Neuron (in vitro differentiated cells): ENCODE results near the gene NUDT21.
A peak's percentile ranks its signal among the peaks of the same experiment; 100 is the strongest.

Experiments used
- H2AFZ ChIP-seq: one replicate; pipeline ENCODE4 v1.6.1; 2013; ENCODE audit warnings: low read depth, mild to moderate bottlenecking, inconsistent platforms, low read length, moderate library complexity
- H3K27me3 ChIP-seq: one replicate; pipeline ENCODE4 v1.6.1; 2013; ENCODE audit warnings: low read length; ENCODE audit not compliant: insufficient read depth
- H3K36me3 ChIP-seq: one replicate; pipeline ENCODE4 v1.6.1; 2013; ENCODE audit warnings: low read length; ENCODE audit not compliant: insufficient read depth
- H3K4me1 ChIP-seq: one replicate; pipeline ENCODE4 v1.6.1; 2013; ENCODE audit warnings: low read length; ENCODE audit not compliant: insufficient read depth
- H3K4me3 ChIP-seq: 2 replicates; pipeline ENCODE4 v1.5.1; 2013; ENCODE audit warnings: mild to moderate bottlenecking, low read length, moderate library complexity
- H3K9me3 ChIP-seq: one replicate; pipeline ENCODE4 v1.6.1; 2013; ENCODE audit warnings: low read length

NUDT21 gene

DNA sequence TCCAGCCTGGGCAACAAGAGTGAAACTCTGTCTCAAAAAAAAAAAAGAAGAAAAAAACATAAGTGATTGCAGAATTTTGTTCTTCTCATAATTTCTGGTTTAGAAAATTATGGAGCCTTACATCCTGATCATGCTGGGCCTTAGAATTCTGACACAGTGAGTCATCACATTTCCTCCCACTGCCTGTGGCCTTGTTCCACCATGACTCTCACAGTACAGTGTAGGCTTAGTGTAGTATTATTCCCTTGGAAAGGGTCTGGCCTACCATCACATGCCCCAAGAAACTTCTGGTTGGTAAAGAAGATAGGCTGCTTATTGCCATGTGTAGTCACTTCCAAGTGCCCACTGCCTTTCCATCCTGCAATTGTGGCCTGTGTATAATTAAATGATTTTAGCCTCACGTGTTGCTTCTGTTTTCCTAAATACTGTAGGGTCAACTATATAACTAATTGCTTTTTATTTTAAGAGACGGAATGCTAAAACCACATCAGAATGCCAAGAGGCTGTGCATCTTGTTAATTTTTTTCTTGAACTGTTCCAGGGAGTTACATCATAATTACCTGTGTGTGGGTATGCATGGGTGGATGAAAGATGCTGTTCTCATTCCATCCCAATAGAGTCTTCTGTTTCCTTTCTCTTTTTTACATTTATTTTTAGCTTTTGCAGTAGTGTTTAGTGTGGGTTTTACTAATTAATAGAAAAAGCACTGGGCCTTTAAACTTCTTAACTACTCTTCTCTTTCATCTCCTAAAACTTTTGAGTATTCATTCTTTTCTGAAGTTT lies 26.2 kb upstream of the NUDT21 start:
- Histone ChIP-seq H3K9me3 (no peaks in the 10 kb centered on the region), H2AFZ (no peak overlapping the region), H3K27me3 (no peaks in the 10 kb centered on the region), H3K4me3 (no peak overlapping the region), H3K4me1 (no peaks in the 10 kb centered on the region), H3K36me3 (peaks cover 72% of the 10 kb centered on the region)

DNA sequence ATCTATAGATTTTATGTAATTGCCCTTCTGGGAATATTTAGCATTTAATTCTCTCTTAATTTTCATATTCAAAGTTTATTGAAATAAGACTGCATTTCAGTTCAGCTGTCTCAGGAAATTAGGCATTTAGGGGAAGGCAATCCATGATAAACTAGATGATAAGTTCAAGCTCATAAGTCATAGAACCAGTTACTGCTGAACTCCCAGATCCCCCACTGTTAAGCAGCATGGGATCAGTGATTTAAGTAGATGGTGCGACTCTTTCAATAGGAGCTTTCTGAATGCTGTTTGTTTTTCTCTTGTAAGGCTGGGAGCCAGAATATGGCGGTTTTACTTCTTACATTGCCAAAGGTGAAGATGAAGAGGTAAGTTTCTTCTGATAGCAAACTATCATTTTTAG lies 24.1 kb upstream of the NUDT21 start:
- no peaks in the 10 kb centered on the region for H3K4me1 ChIP-seq
- H3K4me3 ChIP-seq, result no peak overlapping the region
- no peaks in the 10 kb centered on the region for H3K27me3 ChIP-seq
- no peak overlapping the region for H2AFZ ChIP-seq
- H3K9me3 ChIP-seq, result no peaks in the 10 kb centered on the region
- peaks cover 86% of the 10 kb centered on the region for H3K36me3 ChIP-seq

DNA sequence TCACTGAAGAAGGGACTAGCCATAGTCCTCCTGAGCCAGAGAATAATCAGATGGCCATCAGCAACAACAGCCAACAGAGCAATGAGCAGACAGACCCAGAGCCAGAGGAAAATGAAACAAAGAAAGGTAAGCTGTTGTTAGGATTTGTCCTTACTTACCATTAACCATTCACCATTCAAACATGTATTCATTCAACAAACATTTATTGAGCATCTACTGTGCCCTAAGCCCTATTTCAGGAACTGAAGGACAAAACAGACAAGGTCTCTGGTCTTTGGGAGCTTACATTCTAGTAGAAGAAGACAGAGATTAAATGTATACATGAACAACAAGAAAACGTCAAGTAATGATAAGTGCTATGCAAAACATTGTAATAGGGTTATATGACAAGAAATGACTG lies 19.5 kb upstream of the NUDT21 start:
- Histone ChIP-seq H3K27me3 (no peaks in the 10 kb centered on the region), H3K4me3 (no peak overlapping the region), H3K4me1 (no peaks in the 10 kb centered on the region), H2AFZ (no peak overlapping the region), H3K9me3 (no peaks in the 10 kb centered on the region), H3K36me3 (peaks cover 87% of the 10 kb centered on the region)

DNA sequence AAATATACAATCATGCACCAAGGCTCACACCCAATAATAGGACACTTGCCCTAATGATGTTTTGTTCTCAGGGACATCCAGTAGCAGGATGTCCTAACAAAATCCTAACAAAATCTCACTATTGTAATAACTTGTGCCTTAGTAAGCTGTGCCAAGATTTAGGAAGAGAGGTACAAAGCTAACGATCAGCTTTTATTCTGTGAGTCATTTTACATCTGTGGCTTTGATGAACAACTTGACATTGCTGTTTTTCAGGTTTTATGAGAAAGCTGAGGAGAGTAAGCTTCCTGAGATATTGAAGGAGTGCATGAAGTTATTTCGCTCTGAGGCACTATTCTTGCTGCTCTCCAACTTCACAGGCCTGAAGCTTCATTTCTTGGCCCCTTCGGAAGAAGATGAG lies 19.1 kb upstream of the NUDT21 start:
- H3K36me3 ChIP-seq, result peaks cover 85% of the 10 kb centered on the region
- no peaks in the 10 kb centered on the region for H3K27me3 ChIP-seq
- no peak overlapping the region for H2AFZ ChIP-seq
- H3K4me3 ChIP-seq, result no peak overlapping the region
- no peaks in the 10 kb centered on the region for H3K4me1 ChIP-seq
- no peaks in the 10 kb centered on the region for H3K9me3 ChIP-seq

DNA sequence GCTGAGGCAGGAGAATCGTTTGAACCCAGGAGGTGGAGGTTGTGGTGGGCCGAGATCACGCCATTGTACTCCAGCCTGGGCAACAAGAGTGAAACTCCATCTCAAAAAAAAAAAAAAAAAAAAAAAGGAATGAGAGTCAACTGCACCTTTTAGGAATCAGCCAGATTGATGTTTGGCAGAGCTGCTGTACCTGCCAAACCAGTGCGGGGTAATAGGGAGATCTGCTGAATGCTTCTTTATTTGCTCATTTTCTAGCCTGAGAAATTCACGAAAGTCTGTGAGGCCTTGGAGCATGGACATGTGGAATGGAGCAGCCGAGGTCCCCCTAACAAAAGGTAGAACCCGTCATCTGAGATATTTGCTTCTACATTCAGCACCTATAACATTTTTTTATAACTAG lies 18.6 kb upstream of the NUDT21 start:
- Histone ChIP-seq H3K36me3 (peaks cover 82% of the 10 kb centered on the region), H2AFZ (no peak overlapping the region), H3K27me3 (no peaks in the 10 kb centered on the region), H3K4me3 (no peak overlapping the region), H3K9me3 (no peaks in the 10 kb centered on the region), H3K4me1 (no peaks in the 10 kb centered on the region)

DNA sequence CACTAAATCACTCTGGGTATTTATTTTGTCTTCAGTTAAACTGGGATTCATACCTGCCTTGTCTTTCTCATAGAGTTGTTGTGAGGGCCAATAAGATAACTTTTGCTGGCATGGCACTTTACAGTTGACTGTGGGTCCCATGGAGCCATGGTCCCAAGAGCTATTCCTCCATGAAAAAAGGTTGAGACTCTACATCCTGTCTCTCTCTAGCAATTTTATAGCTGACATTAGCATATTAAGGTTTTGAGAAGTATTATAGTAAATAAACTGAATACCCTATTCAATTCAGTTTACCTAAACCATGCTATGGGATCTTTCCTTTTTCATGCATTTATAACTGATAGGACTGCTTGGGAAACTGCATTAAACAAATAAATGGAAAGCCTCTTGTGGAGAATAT lies 17.7 kb upstream of the NUDT21 start:
- Histone ChIP-seq H3K9me3 (no peaks in the 10 kb centered on the region), H3K4me1 (no peaks in the 10 kb centered on the region), H3K36me3 (peaks cover 84% of the 10 kb centered on the region), H3K27me3 (no peaks in the 10 kb centered on the region), H2AFZ (no peak overlapping the region), H3K4me3 (no peak overlapping the region)

DNA sequence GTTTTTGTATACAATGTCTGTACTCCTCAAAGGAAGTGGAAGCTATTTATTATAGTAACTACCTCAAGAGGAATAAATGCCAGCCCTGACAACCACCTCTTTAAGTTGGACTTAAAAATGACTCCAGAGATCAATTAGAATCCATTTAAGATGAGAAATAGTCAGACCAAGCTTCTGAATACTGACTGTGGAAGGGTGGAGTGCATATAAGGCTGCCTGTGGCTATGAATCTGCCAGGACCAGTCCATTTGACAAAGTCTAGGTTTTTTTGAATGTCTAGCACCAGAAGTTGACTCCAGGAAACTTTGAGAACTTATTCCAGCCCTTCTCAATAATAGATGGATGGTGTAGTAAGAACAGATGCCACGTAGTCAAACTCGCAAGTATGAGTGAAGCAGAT lies 15.2 kb upstream of the NUDT21 start:
- Histone ChIP-seq H3K4me1 (no peaks in the 10 kb centered on the region), H2AFZ (no peak overlapping the region), H3K4me3 (no peak overlapping the region), H3K27me3 (no peaks in the 10 kb centered on the region), H3K36me3 (peaks cover 78% of the 10 kb centered on the region), H3K9me3 (no peaks in the 10 kb centered on the region)

DNA sequence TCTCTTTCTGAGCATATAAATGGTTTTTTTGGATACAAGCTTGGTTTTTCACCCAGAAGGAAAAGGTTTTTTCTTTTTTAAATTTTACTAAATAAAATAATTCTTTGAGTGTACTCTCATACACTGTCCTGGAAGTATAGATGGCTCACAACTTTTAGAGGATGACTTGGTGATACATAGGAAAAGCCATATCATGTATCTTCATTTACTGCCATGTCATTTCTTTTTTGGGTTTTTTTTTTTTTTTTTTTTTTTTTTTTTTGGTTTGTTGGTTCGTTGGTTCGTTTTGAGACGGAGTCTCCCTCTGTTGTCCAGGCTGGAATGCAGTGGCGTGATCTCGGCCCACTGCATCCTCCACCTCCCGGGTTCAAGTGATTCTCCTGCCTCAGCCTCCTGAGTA lies 12.0 kb upstream of the NUDT21 start:
- H3K27me3 ChIP-seq, result no peaks in the 10 kb centered on the region
- peaks cover 74% of the 10 kb centered on the region for H3K36me3 ChIP-seq

DNA sequence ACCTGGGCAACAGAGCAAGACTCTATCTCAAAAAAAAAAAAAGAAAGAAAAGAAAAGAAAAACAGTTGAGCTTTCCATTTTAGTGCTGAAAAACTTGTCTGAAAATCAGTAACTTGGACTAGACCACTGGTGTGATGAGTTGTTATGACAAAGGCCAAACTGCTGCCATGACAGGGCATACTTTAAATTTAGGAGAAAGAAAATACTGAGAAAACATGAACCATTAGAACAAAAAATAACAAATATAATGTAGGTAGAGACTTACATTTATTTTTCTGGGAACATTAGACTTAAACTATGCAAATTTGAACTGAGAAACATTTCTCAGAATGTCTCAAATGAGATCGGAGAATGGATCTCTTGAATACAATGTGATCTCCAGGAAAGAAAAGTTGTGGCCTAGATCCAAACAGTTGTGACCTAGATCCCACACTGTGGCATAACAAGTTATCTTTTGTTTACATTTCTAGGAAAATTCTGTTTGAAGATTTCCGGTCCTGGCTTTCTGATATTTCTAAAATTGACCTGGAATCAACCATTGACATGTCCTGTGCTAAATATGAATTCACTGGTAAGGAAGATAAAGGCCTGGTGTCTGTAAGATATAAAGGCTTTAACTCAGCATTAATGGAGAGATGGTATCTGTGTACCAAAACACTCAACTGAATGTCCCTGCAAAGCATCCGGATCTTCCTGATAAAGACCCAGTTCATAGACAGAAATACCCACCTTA lies 11.1 kb upstream of the NUDT21 start:
- H2AFZ ChIP-seq, result no peak overlapping the region
- no peaks in the 10 kb centered on the region for H3K9me3 ChIP-seq
- peaks cover 77% of the 10 kb centered on the region for H3K36me3 ChIP-seq
- H3K4me3 ChIP-seq, result no peak overlapping the region
- no peaks in the 10 kb centered on the region for H3K4me1 ChIP-seq
- H3K27me3 ChIP-seq, result no peaks in the 10 kb centered on the region

More for the DNA sequence above, 12.0 kb upstream of the NUDT21 start:
- no peak overlapping the region for H2AFZ ChIP-seq
- H3K4me1 ChIP-seq, result no peaks in the 10 kb centered on the region
- H3K4me3 ChIP-seq, result no peak overlapping the region
- no peaks in the 10 kb centered on the region for H3K9me3 ChIP-seq

DNA sequence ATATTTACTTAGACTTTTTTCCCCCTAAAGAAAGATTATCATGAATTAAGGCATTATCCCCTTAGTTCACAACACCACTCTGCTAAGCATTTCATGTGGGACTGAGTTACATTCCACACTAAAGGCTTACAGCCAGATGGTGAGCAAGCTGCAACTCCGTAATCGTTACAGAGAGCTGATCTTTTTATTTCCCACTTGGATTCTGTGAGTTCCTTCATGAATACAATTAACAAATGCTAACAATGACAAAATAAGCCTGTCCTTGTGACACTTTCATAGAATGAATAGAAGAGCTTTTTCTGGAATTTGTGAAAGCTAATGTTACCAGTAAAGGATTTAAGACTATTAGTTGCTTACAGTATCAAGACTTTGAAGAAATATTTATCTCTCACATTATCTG lies 9.0 kb upstream of the NUDT21 start:
- H2AFZ ChIP-seq, result no peak overlapping the region
- H3K27me3 ChIP-seq, result no peaks in the 10 kb centered on the region
- H3K9me3 ChIP-seq, result no peaks in the 10 kb centered on the region
- H3K4me1 ChIP-seq, result no peaks in the 10 kb centered on the region
- no peak overlapping the region for H3K4me3 ChIP-seq
- peaks cover 73% of the 10 kb centered on the region for H3K36me3 ChIP-seq

DNA sequence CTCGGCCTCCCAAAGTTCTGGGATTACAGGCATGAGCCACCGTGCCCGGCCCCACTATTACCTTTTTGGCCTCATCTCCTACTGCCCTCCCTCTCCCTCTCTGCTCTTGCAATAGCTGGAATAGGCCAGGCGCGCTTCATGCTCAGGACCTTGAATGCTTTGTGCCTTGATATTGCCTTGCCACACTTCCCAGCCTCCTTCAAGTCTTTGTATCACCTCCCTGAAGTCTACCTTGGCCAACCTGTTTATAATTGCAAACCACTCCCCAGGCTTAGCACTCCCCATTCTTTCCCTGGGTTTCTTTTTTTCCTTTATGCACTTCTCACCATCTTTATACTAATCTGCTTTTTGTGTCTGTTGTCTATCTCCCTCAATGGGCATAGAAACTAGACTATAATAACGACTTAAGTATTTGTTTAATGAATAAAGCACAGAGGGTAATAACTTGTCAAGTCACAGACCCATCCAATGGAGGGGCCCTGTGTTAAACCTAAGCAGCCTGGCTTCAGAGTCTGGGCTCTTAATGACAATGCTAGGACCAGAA lies 6.9 kb upstream of the NUDT21 start:
- H3K4me1 ChIP-seq, result no peaks in the 10 kb centered on the region
- H2AFZ ChIP-seq, result no peak overlapping the region
- H3K9me3 ChIP-seq, result no peaks in the 10 kb centered on the region
- H3K4me3 ChIP-seq, result no peak overlapping the region
- peaks cover 75% of the 10 kb centered on the region for H3K36me3 ChIP-seq
- H3K27me3 ChIP-seq, result no peaks in the 10 kb centered on the region

DNA sequence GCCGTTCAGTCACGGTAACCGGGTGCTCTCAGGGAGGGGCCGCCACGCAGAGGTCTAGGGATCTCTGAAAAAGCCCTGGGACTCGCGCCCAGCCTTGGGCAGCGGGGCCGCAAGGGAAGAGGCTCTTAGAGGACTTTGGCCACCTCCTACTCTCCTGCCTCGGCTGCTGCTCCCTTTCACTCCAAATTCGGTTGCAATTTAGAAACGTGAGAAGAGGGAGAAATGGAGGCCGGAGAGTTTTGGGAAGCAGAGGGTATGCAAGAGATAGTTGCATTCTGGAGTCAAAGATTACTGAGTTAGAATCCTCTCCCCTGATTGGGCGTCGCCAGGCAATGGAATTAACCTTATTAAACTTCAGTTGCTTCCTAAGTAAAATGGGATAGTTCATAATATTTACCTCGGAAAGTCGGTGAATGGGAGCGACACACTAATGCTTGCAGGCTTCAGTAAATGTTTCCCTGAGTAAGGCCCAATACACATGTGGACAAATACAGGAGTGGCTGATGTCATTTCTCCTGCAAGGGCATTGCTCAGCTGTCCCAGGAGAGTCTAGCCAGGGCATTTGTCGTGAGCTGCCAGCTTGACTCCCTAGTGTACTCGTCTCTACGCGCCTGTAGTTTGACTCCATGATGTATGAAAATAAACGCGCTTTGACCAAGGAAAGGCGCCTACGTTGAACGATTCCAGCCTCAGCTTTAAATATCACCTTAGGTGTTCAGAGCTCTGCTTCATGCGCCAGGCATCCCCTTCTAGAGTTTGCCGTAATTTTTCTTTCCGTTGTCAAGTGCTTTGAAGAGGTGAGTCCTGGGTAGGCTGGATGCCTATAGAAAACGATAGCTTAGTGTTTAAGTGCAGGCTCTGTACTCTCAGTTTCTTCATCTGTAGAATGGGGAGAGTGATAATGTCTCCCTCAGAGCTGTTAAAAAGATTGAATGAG lies 889 bp upstream of the NUDT21 start:
- Histone ChIP-seq H3K27me3 (no peaks in the 10 kb centered on the region), H3K36me3 (peaks cover 41% of the 10 kb centered on the region), H3K4me1 (peaks cover 32% of the 10 kb centered on the region), H2AFZ (peak overlapping the region; percentile 66), H3K4me3 (peak overlapping the region; percentile 82), H3K9me3 (no peaks in the 10 kb centered on the region)
